ENCODE results near the gene KIAA0232. TPM values are rescaled to one million over a fixed set of nuclear protein-coding genes. Genes with fewer than 3 reads are reported as not detected.
A peak's percentile ranks its signal among the peaks of the same experiment; 100 is the strongest.

Gene KIAA0232
- total RNA-seq, 4 donors from 2014 or later, result 19.8 to 73.6 (median 49.5) TPM

- peak in 1 of 3 donors; percentile 40 for DNase-seq
Measured at GRCh38 chr4:6760865-6761264, 21.7 kb upstream of the KIAA0232 start.

GRCh38 chr4:6761649-6762615 is 20.6 kb upstream of the KIAA0232 start:
- Histone ChIP-seq H3K4me1 (peaks cover 0 to 9% (median 0%) of the 10 kb centered on the region in 4 donors), H3K27me3 (no peaks in the 10 kb centered on the region), H3K36me3 (no peaks in the 10 kb centered on the region), H3K4me3 (no peak overlapping the region), H3K27ac (no peak overlapping the region), H3K9me3 (no peaks in the 10 kb centered on the region)
- peak in 1 of 3 donors; percentile 36 for DNase-seq
- TF ChIP-seq POLR2A (IDR thresholded peaks at IDR 0.05) (no peak), CTCF (IDR thresholded peaks at IDR 0.05) (no peak)

More at GRCh38 chr4:6760865-6761264, 21.7 kb upstream of the KIAA0232 start:
- TF ChIP-seq CTCF (IDR thresholded peaks at IDR 0.05), result no peak
- TF ChIP-seq POLR2A (IDR thresholded peaks at IDR 0.05), result no peak
- Histone ChIP-seq H3K27ac (no peak overlapping the region), H3K27me3 (no peaks in the 10 kb centered on the region), H3K9me3 (no peaks in the 10 kb centered on the region), H3K4me1 (no peaks in the 10 kb centered on the region), H3K36me3 (no peaks in the 10 kb centered on the region), H3K4me3 (no peak overlapping the region)

GRCh38 chr4:6763330-6763851 is 19.1 kb upstream of the KIAA0232 start:
- Histone ChIP-seq H3K36me3 (no peaks in the 10 kb centered on the region), H3K9me3 (no peaks in the 10 kb centered on the region), H3K4me3 (no peak overlapping the region), H3K27ac (no peak overlapping the region), H3K27me3 (no peaks in the 10 kb centered on the region), H3K4me1 (peaks cover 0 to 22% (median under 1%) of the 10 kb centered on the region in 4 donors)
- peak in 1 of 3 donors; percentile 49 for DNase-seq
- no peak for TF ChIP-seq POLR2A (IDR thresholded peaks at IDR 0.05)
- TF ChIP-seq CTCF (IDR thresholded peaks at IDR 0.05), result peak in 2 of 6 experiments; percentile 3 to 13

- no peak for DNase-seq
- TF ChIP-seq CTCF (IDR thresholded peaks at IDR 0.05), result no peak
- no peak for TF ChIP-seq POLR2A (IDR thresholded peaks at IDR 0.05)
- H3K27ac ChIP-seq, result no peak overlapping the region
Measured at GRCh38 chr4:6764976-6765620, 17.4 kb upstream of the KIAA0232 start.

GRCh38 chr4:6765703-6766102 is 16.8 kb upstream of the KIAA0232 start:
- H3K4me3 ChIP-seq, result no peak overlapping the region
- TF ChIP-seq CTCF (IDR thresholded peaks at IDR 0.05), result no peak
- TF ChIP-seq POLR2A (IDR thresholded peaks at IDR 0.05), result no peak

More at GRCh38 chr4:6764976-6765620, 17.4 kb upstream of the KIAA0232 start:
- H3K27me3 ChIP-seq, result no peaks in the 10 kb centered on the region
- H3K4me1 ChIP-seq, result peaks cover 0 to 36% (median 8%) of the 10 kb centered on the region in 4 donors
- no peak overlapping the region for H3K4me3 ChIP-seq
- H3K9me3 ChIP-seq, result no peaks in the 10 kb centered on the region
- H3K36me3 ChIP-seq, result no peaks in the 10 kb centered on the region

More at GRCh38 chr4:6765703-6766102, 16.8 kb upstream of the KIAA0232 start:
- Histone ChIP-seq H3K36me3 (no peaks in the 10 kb centered on the region), H3K9me3 (no peaks in the 10 kb centered on the region), H3K4me1 (peaks cover 0 to 42% (median 8%) of the 10 kb centered on the region in 4 donors), H3K27ac (no peak overlapping the region), H3K27me3 (no peaks in the 10 kb centered on the region)
- no peak for DNase-seq
